Stimulated activated CD8-positive, alpha-beta memory T cell treated with anti-CD3 and anti-CD28 coated beads, Interleukin-2, amount 100 ng/mL, for 48 hours (primary cell): ENCODE data around the gene DUSP22.
"Not testable (repeated sequence)": the region's sequence is repeated elsewhere in the genome, so short reads cannot be mapped to it uniquely, and the experiment has no call there.

Experiments used
- DNase-seq, 2 donors: peaks; one replicate each; pipeline ENCODE4 v3.0.0-alpha.2; 2020; ENCODE audit warnings: low read depth in 2 of 2

DUSP22 gene

GRCh38 chr6:364609-365540 lies 72.6 kb downstream of the DUSP22 start:
- DNase-seq, result no peak

GRCh38 chr6:365835-366234 lies 73.5 kb downstream of the DUSP22 start:
- DNase-seq, result no peak

- no peak for DNase-seq
Observed at GRCh38 chr6:366389-367297, 74.4 kb downstream of the DUSP22 start.

- DNase-seq, result no peak
Observed at GRCh38 chr6:367298-367794, 75.1 kb downstream of the DUSP22 start.

- DNase-seq, result no peak
Observed at GRCh38 chr6:367891-368630, 75.8 kb downstream of the DUSP22 start.

- DNase-seq, result no peak
Observed at GRCh38 chr6:369559-370431, 77.5 kb downstream of the DUSP22 start.

- DNase-seq, result no peak
Observed at GRCh38 chr6:370555-370954, 78.3 kb downstream of the DUSP22 start.

GRCh38 chr6:371851-372250 lies 79.6 kb downstream of the DUSP22 start:
- DNase-seq, result not testable (repeated sequence)

GRCh38 chr6:372336-372911 lies 80.1 kb downstream of the DUSP22 start:
- no peak for DNase-seq

GRCh38 chr6:373031-373430 lies 80.7 kb downstream of the DUSP22 start:
- no peak for DNase-seq

- no peak for DNase-seq
Observed at GRCh38 chr6:373773-374724, 81.8 kb downstream of the DUSP22 start.

- DNase-seq, result no peak
Observed at GRCh38 chr6:374956-375355, 82.7 kb downstream of the DUSP22 start.

- DNase-seq, result no peak
Observed at GRCh38 chr6:376827-377640, 84.7 kb downstream of the DUSP22 start.

GRCh38 chr6:377641-378020 lies 85.3 kb downstream of the DUSP22 start:
- not testable (repeated sequence) for DNase-seq

GRCh38 chr6:378090-378957 lies 86.0 kb downstream of the DUSP22 start:
- no peak for DNase-seq

- DNase-seq, result no peak
Observed at GRCh38 chr6:378958-379409, 86.7 kb downstream of the DUSP22 start.
